ENCODE measurements around the gene TOR1AIP2.

TOR1AIP2 gene

GRCh38 chr1:179877586-179878265 lies at the start of gene TOR1AIP2:
Gene TOR1AIP2 (minus strand): TSS chr1:179877803. CDS start chr1:179852665, 25,138 bp downstream.
- peak; percentile 41 for DNase-seq (ENCODE audit: low read depth)

- no peak for DNase-seq (ENCODE audit: low read depth)
Observed at GRCh38 chr1:179926850-179927205, 49.2 kb upstream of the TOR1AIP2 start.

- DNase-seq (ENCODE audit: low read depth), result peak; percentile 3
Observed at GRCh38 chr1:179925922-179926849, 48.6 kb upstream of the TOR1AIP2 start.

GRCh38 chr1:179925302-179925701 lies 47.7 kb upstream of the TOR1AIP2 start:
- no peak for DNase-seq (ENCODE audit: low read depth)

- DNase-seq (ENCODE audit: low read depth), result no peak
Observed at GRCh38 chr1:179924268-179924667, 46.7 kb upstream of the TOR1AIP2 start.

- no peak for DNase-seq (ENCODE audit: low read depth)
Observed at GRCh38 chr1:179923029-179923428, 45.4 kb upstream of the TOR1AIP2 start.

GRCh38 chr1:179921981-179922872 lies 44.6 kb upstream of the TOR1AIP2 start:
- DNase-seq (ENCODE audit: low read depth), result no peak

GRCh38 chr1:179921472-179921871 lies 43.9 kb upstream of the TOR1AIP2 start:
- no peak for DNase-seq (ENCODE audit: low read depth)

- no peak for DNase-seq (ENCODE audit: low read depth)
Observed at GRCh38 chr1:179917601-179918429, 40.2 kb upstream of the TOR1AIP2 start.

- no peak for DNase-seq (ENCODE audit: low read depth)
Observed at GRCh38 chr1:179911812-179912211, 34.2 kb upstream of the TOR1AIP2 start.

- DNase-seq (ENCODE audit: low read depth), result no peak
Observed at GRCh38 chr1:179910934-179911333, 33.3 kb upstream of the TOR1AIP2 start.

- no peak for DNase-seq (ENCODE audit: low read depth)
Observed at GRCh38 chr1:179889589-179889988, 12.0 kb upstream of the TOR1AIP2 start.

GRCh38 chr1:179888071-179888470 lies 10.5 kb upstream of the TOR1AIP2 start:
- DNase-seq (ENCODE audit: low read depth), result no peak

GRCh38 chr1:179883745-179884138 lies 6.1 kb upstream of the TOR1AIP2 start:
- no peak for DNase-seq (ENCODE audit: low read depth)

- DNase-seq (ENCODE audit: low read depth), result no peak
Observed at GRCh38 chr1:179883040-179883744, 5.6 kb upstream of the TOR1AIP2 start.

- peak; percentile 89 for DNase-seq (ENCODE audit: low read depth)
Observed at GRCh38 chr1:179882253-179883039, 4.8 kb upstream of the TOR1AIP2 start, which contains the start of gene TOR1AIP1. Gene TOR1AIP1 (plus strand): TSS chr1:179882285. CDS start chr1:179882503, 218 bp downstream.

- DNase-seq (ENCODE audit: low read depth), result no peak
Observed at GRCh38 chr1:179881642-179882252, 4.1 kb upstream of the TOR1AIP2 start.

- DNase-seq (ENCODE audit: low read depth), result no peak
Observed at GRCh38 chr1:179879797-179880196, 2.2 kb upstream of the TOR1AIP2 start.

- no peak for DNase-seq (ENCODE audit: low read depth)
Observed at GRCh38 chr1:179876300-179876715, 1.3 kb downstream of the TOR1AIP2 start.
